SK-N-SH treated with all-trans-retinoic acid at 6 μM for 48 hours (cell line): ENCODE measurements around the gene NMT1.

Experiments
- CSRNP3 ChIP-seq: fragments of 250-450 bp; sonication (Bioruptor Pico); IDR thresholded peaks from 2 replicates; pipeline ENCODE4 v1.5.1; 2021; ENCODE audit warnings: mild to moderate bottlenecking, moderate library complexity
- PATZ1 ChIP-seq: fragments of 250-450 bp; sonication (Bioruptor Pico); IDR thresholded peaks from 2 replicates; pipeline ENCODE4 v1.8.0; 2020; ENCODE audit warnings: mild to moderate bottlenecking, moderate library complexity, borderline replicate concordance
- POU6F1 ChIP-seq: fragments of 250-450 bp; sonication (Bioruptor Pico); IDR thresholded peaks from 2 replicates; pipeline ENCODE4 v1.8.0; 2021; ENCODE audit warnings: low read depth, mild to moderate bottlenecking, moderate library complexity, borderline replicate concordance
- RARB ChIP-seq: fragments of 250-450 bp; sonication (Bioruptor Pico); IDR thresholded peaks from 2 replicates; pipeline ENCODE4 v1.8.0; 2021; ENCODE audit warnings: mild to moderate bottlenecking, moderate library complexity
- ZFP30 ChIP-seq: fragments of 450-650 bp; formaldehyde crosslinking; IDR thresholded peaks from 2 replicates; pipeline ENCODE4 v1.5.0; 2022; ENCODE audit warnings: mild to moderate bottlenecking, moderate library complexity
- ZNF565 ChIP-seq: fragments of 450-650 bp; formaldehyde crosslinking; conservative IDR thresholded peaks from 2 replicates; pipeline ENCODE4 v1.5.0; 2020; ENCODE audit warnings: low read depth, mild to moderate bottlenecking, moderate library complexity
- ZNF8 ChIP-seq: fragments of 450-650 bp; formaldehyde crosslinking; IDR thresholded peaks from 2 replicates; pipeline ENCODE4 v1.5.0; 2020; ENCODE audit warnings: mild to moderate bottlenecking, moderate library complexity

- TF ChIP-seq ZFP30 (no peak), POU6F1 (CRISPR knock-in tag) (no peak), ZNF8 (CRISPR knock-in tag) (no peak), PATZ1 (no peak), CSRNP3 (CRISPR knock-in tag) (no peak), RARB (CRISPR knock-in tag) (no peak), ZNF565 (CRISPR knock-in tag) (no peak)
Observed at GRCh38 chr17:45128331-45128730, 67.2 kb downstream of the NMT1 start.
